IMR-90 (cell line): ENCODE results near the gene GRM8. TPM values are rescaled to one million over a fixed set of nuclear protein-coding genes. Genes with fewer than 3 reads are reported as not detected.

Experiments
- ATAC-seq: fragments of 200-7000 bp; cut with Tn5 transposase; 2 replicates; pipeline ENCODE4 v1.9.1; 2020; ENCODE audit warnings: low read depth, mild to moderate bottlenecking, moderate library complexity
- BruUV-seq: library from RNA; stranded (reverse); fragments of 400-500 nt; replicated peaks from 2 replicates; lab custom pipeline; 2021; lab: Mats Ljungman, UMichigan
- CTCF ChIA-PET: fragments of 300-600 bp; formaldehyde crosslinking; extraction: SDS; loops from one replicate; lab custom pipeline; 2021; ENCODE audit warnings: antibody characterized with exemption; lab: Yijun Ruan, JAX
- POLR2A ChIA-PET: fragments of 300-600 bp; sonication (Branson Sonifier 250); formaldehyde crosslinking; loops from one replicate; lab custom pipeline; 2022; ENCODE audit warnings: antibody characterized with exemption; ENCODE audit not compliant: unreplicated experiment; lab: Charles Lee
- DNase-seq: peaks from one replicate; pipeline ENCODE4 v3.0.0; 2013
- H2AFZ ChIP-seq: replicated peaks from 2 replicates; pipeline ENCODE3; 2013; ENCODE audit warnings: low read length, mild to moderate bottlenecking; ENCODE audit not compliant: poor library complexity
- H2AK5ac ChIP-seq: 2 replicates; pipeline ENCODE4 v1.6.1; 2013; ENCODE audit warnings: low read depth, low read length, inconsistent platforms
- H2AK9ac ChIP-seq: replicated peaks from 2 replicates; pipeline ENCODE3; 2013; ENCODE audit warnings: mild to moderate bottlenecking, low read depth, low read length, moderate library complexity; ENCODE audit not compliant: poor library complexity
- H2BK120ac ChIP-seq: 2 replicates; pipeline ENCODE4 v1.6.1; 2013; ENCODE audit warnings: low read depth, low read length, inconsistent platforms
- H2BK15ac ChIP-seq: 3 replicates; pipeline ENCODE4 v1.6.1; 2013; ENCODE audit warnings: low read depth, low read length, inconsistent platforms
- H2BK20ac ChIP-seq: 2 replicates; pipeline ENCODE4 v1.6.1; 2013; ENCODE audit warnings: low read depth, mild to moderate bottlenecking, inconsistent platforms, low read length, moderate library complexity
- H2BK5ac ChIP-seq: 2 replicates; pipeline ENCODE4 v1.6.1; 2013; ENCODE audit warnings: mild to moderate bottlenecking, low read depth, low read length, inconsistent platforms; ENCODE audit not compliant: poor library complexity, severe bottlenecking
- H3K14ac ChIP-seq: replicated peaks from 2 replicates; pipeline ENCODE4 v1.6.1; 2013; ENCODE audit warnings: low read depth, low read length, inconsistent platforms
- H3K18ac ChIP-seq: 2 replicates; pipeline ENCODE4 v1.6.1; 2013; ENCODE audit warnings: low read depth, low read length, control low read depth
- H3K23ac ChIP-seq: 2 replicates; pipeline ENCODE4 v1.6.1; 2013; ENCODE audit warnings: low read depth, low read length, inconsistent platforms
- H3K27ac ChIP-seq: 2 replicates; pipeline ENCODE4 v1.5.1; 2013; ENCODE audit warnings: mild to moderate bottlenecking, control low read depth, low read length; ENCODE audit not compliant: insufficient read depth
- H3K27me3 ChIP-seq: 2 replicates; pipeline ENCODE4 v1.6.1; 2013; ENCODE audit warnings: low read length; ENCODE audit not compliant: control insufficient read depth, insufficient read depth
- H3K36me3 ChIP-seq: 2 replicates; pipeline ENCODE4 v1.6.1; 2013; ENCODE audit warnings: low read length, mixed read lengths; ENCODE audit not compliant: control insufficient read depth, insufficient read depth
- H3K4ac ChIP-seq: 2 replicates; pipeline ENCODE4 v1.6.1; 2013; ENCODE audit warnings: low read depth, low read length, inconsistent platforms
- H3K4me1 ChIP-seq: 2 replicates; pipeline ENCODE4 v1.6.1; 2013; ENCODE audit warnings: low read length, mixed read lengths; ENCODE audit not compliant: control insufficient read depth, insufficient read depth
- H3K4me2 ChIP-seq: 2 replicates; pipeline ENCODE4 v1.6.1; 2013; ENCODE audit warnings: low read depth, mild to moderate bottlenecking, control low read depth, low read length, moderate library complexity
- H3K4me3 ChIP-seq: 2 replicates; pipeline ENCODE4 v1.5.1; 2013; ENCODE audit warnings: low read depth, mild to moderate bottlenecking, control low read depth, low read length, moderate library complexity; ENCODE audit not compliant: insufficient read depth
- H3K56ac ChIP-seq: 2 replicates; pipeline ENCODE4 v1.6.1; 2013; ENCODE audit warnings: low read length, inconsistent platforms; ENCODE audit not compliant: insufficient read depth; ENCODE audit errors: extremely low read depth
- H3K79me1 ChIP-seq, 2 experiments: 2 replicates each; pipeline ENCODE4 v1.6.1; 2013; ENCODE audit warnings: low read length in 2 of 2, inconsistent platforms in 1 of 2, low read depth in 1 of 2
- H3K9ac ChIP-seq: 2 replicates; pipeline ENCODE4 v1.6.1; 2013; ENCODE audit warnings: low read depth, low read length, control low read depth
- H3K9me1 ChIP-seq: 2 replicates; pipeline ENCODE4 v1.6.1; 2013; ENCODE audit warnings: low read length, inconsistent platforms; ENCODE audit not compliant: insufficient read depth
- H3K9me3 ChIP-seq: 2 replicates; pipeline ENCODE4 v1.6.1; 2013; ENCODE audit warnings: low read length; ENCODE audit not compliant: control insufficient read depth, insufficient read depth
- H4K20me1 ChIP-seq: 2 replicates; pipeline ENCODE4 v1.6.1; 2013; ENCODE audit warnings: low read length, inconsistent platforms; ENCODE audit not compliant: insufficient read depth
- H4K5ac ChIP-seq: 2 replicates; pipeline ENCODE4 v1.6.1; 2013; ENCODE audit warnings: mild to moderate bottlenecking, low read depth, low read length, control low read depth
- H4K8ac ChIP-seq, 2 experiments: 2 replicates each; pipeline ENCODE4 v1.6.1; 2013; ENCODE audit warnings: low read depth in 2 of 2, low read length in 2 of 2, control low read depth in 1 of 2, inconsistent platforms in 1 of 2
- H4K91ac ChIP-seq: 2 replicates; pipeline ENCODE4 v1.6.1; 2013; ENCODE audit warnings: low read depth, low read length, inconsistent platforms; ENCODE audit not compliant: insufficient read depth
- BHLHE40 ChIP-seq: fragments of 150-350 bp; IDR thresholded peaks from 2 replicates; pipeline ENCODE4 v1.6.1; 2016; ENCODE audit warnings: mild to moderate bottlenecking, low read depth, low read length
- CEBPB ChIP-seq: IDR thresholded peaks from 2 replicates; pipeline ENCODE4 v1.6.1; 2012; ENCODE audit warnings: low read depth, low read length, improper control_type of control experiment
- CHD1 ChIP-seq: IDR thresholded peaks from 2 replicates; pipeline ENCODE4 v1.6.1; 2012; ENCODE audit warnings: low read depth, low read length, improper control_type of control experiment
- CTCF ChIP-seq: conservative IDR thresholded peaks from 2 replicates; pipeline ENCODE4 v1.5.1; 2012; ENCODE audit warnings: mild to moderate bottlenecking, low read depth, low read length, improper control_type of control experiment
- ELK1 ChIP-seq: fragments of 150-350 bp; IDR thresholded peaks from 2 replicates; pipeline ENCODE4 v1.6.1; 2016; ENCODE audit warnings: low read depth, mild to moderate bottlenecking, low read length, moderate library complexity, borderline replicate concordance
- FOS ChIP-seq: fragments of 150-350 bp; IDR thresholded peaks from 2 replicates; pipeline ENCODE4 v1.6.1; 2016; ENCODE audit warnings: low read depth, low read length
- MAFK ChIP-seq: IDR thresholded peaks from 2 replicates; pipeline ENCODE4 v1.6.1; 2012; ENCODE audit warnings: low read depth, low read length, improper control_type of control experiment
- MAZ ChIP-seq: IDR thresholded peaks from 2 replicates; pipeline ENCODE4 v1.6.1; 2012; ENCODE audit warnings: low read depth, mild to moderate bottlenecking, low read length, improper control_type of control experiment, moderate library complexity, borderline replicate concordance
- MXI1 ChIP-seq: IDR thresholded peaks from 2 replicates; pipeline ENCODE4 v1.6.1; 2012; ENCODE audit warnings: low read depth, mild to moderate bottlenecking, low read length, moderate library complexity, borderline replicate concordance
- NFE2L2 ChIP-seq: fragments of 150-350 bp; IDR thresholded peaks from 2 replicates; pipeline ENCODE4 v1.6.1; 2016; ENCODE audit warnings: low read depth, mild to moderate bottlenecking, low read length
- POLR2A ChIP-seq: IDR thresholded peaks from 2 replicates; pipeline ENCODE4 v1.6.1; 2012; ENCODE audit warnings: mild to moderate bottlenecking, low read depth, low read length
- RAD21 ChIP-seq: IDR thresholded peaks from 2 replicates; pipeline ENCODE4 v1.6.1; 2012; ENCODE audit warnings: low read length, improper control_type of control experiment
- RCOR1 ChIP-seq: IDR thresholded peaks from 2 replicates; pipeline ENCODE4 v1.6.1; 2012; ENCODE audit warnings: mild to moderate bottlenecking, low read length, improper control_type of control experiment; ENCODE audit not compliant: insufficient replicate concordance
- RFX5 ChIP-seq: IDR thresholded peaks from 2 replicates; pipeline ENCODE4 v1.8.0; 2012; ENCODE audit warnings: low read depth, mild to moderate bottlenecking, low read length, moderate library complexity
- SMC3 ChIP-seq: fragments of 150-350 bp; IDR thresholded peaks from 2 replicates; pipeline ENCODE4 v1.6.1; 2016; ENCODE audit warnings: low read depth, mild to moderate bottlenecking, antibody characterized with exemption, low read length, moderate library complexity
- USF2 ChIP-seq: fragments of 150-350 bp; IDR thresholded peaks from 2 replicates; pipeline ENCODE4 v1.6.1; 2017; ENCODE audit warnings: mild to moderate bottlenecking, antibody characterized with exemption, low read length, low read depth
- WGBS, 2 experiments: methylation state at CpG; one replicate each; pipeline versions ENCODE4 v1.1.5 to v1.1.7; 2013; ENCODE audit warnings: missing lambda C conversion rate in 2 of 2; ENCODE audit not compliant: insufficient read length in 1 of 2; ENCODE audit errors: extremely low coverage in 2 of 2; 5-methylcytosine and 5-hydroxymethylcytosine counted together
- dilution Hi-C: fragments of 300-500 bp; cut with HindIII; formaldehyde crosslinking; loops from one replicate; pipeline ENCODE4 v1.14.3; 2018; ENCODE audit warnings: low sequenced_read_pairs; ENCODE audit not compliant: unreplicated experiment
- in situ Hi-C: fragments of 300-500 bp; cut with MboI; formaldehyde crosslinking; loops from 3 replicates; pipeline ENCODE4 v1.14.3; 2019; ENCODE audit warnings: low sequenced_read_pairs, inconsistent platforms, mixed read lengths
- intact Hi-C: fragments of 100-400 bp; cut with micrococcal nuclease; formaldehyde crosslinking; loops from 2 replicates; pipeline ENCODE4 v1.10.0; 2022
- polyA plus RNA-seq, 3 experiments: library from polyadenylated mRNA; depleted of rRNA; stranded (reverse); fragments of >200 nt; gene quantifications; 2 replicates each; pipeline ENCODE4 v1.2.3, GENCODE V29; 2012; ENCODE audit warnings: low replicate concordance in 1 of 3
- total RNA-seq: library from RNA; depleted of rRNA; stranded (reverse); fragments of >200 nt; gene quantifications from 2 replicates; pipeline ENCODE4 v1.2.3, GENCODE V29; 2012

The GRM8 gene
- total and polyA plus RNA-seq, 2 of the 4 experiments (the other 2 are of a cell fraction): not detected

GRCh38 chr7:126658684-126659083, 594.1 kb downstream of the GRM8 start:
- Histone ChIP-seq H3K23ac (no peak overlapping the region), H3K9me3 (peaks cover 6% of the 10 kb centered on the region), H3K36me3 (no peaks in the 10 kb centered on the region), H3K27me3 (no peaks in the 10 kb centered on the region), H2AK9ac (no peak overlapping the region), H3K4me3 (no peak overlapping the region), H2AFZ (no peak overlapping the region), H3K4me1 (no peaks in the 10 kb centered on the region), H3K4me2 (no peak overlapping the region), H3K56ac (no peak overlapping the region), H3K4ac (no peak overlapping the region), H4K91ac (no peak overlapping the region), H3K79me1 (no peaks in the 10 kb centered on the region), H2AK5ac (no peak overlapping the region), H2BK5ac (no peak overlapping the region), H2BK120ac (no peak overlapping the region), H3K14ac (no peak overlapping the region), H4K20me1 (no peaks in the 10 kb centered on the region), H3K9ac (no peak overlapping the region), H4K8ac (no peak overlapping the region), H3K18ac (no peak overlapping the region), H3K27ac (no peak overlapping the region), H2BK15ac (no peak overlapping the region), H4K5ac (no peak overlapping the region), H2BK20ac (no peak overlapping the region), H3K9me1 (no peaks in the 10 kb centered on the region)
- DNase-seq: no peak
- no peak for ATAC-seq
- CTCF ChIA-PET: no interaction called here
- in situ Hi-C loops (no loop called here), dilution Hi-C loops (no loop called here), intact Hi-C loops (no loop called here)
- no CpG with 5 or more reads among the region's 16 CpGs for WGBS, 2 experiments
- no TSS peak for BruUV-seq
- POLR2A ChIA-PET: no interaction called here
- no peak for TF ChIP-seq MAZ
- no peak for TF ChIP-seq ELK1
- no peak for TF ChIP-seq MXI1
- no peak for TF ChIP-seq NFE2L2
- TF ChIP-seq BHLHE40: no peak
- TF ChIP-seq MAFK: no peak
- TF ChIP-seq CTCF: no peak
- no peak for TF ChIP-seq RAD21
- TF ChIP-seq RFX5: no peak
- TF ChIP-seq FOS: no peak
- TF ChIP-seq SMC3: no peak
- TF ChIP-seq CHD1: no peak
- no peak for TF ChIP-seq CEBPB
- TF ChIP-seq USF2: no peak
- no peak for TF ChIP-seq POLR2A
- TF ChIP-seq RCOR1: no peak
